ENCODE results near the gene PROX2.

PROX2 gene

GRCh38 chr14:74832849-74833248, 43.1 kb downstream of the PROX2 start:
- DNase-seq (ENCODE audit: low read depth): no peak
- no peak overlapping the region for H3K4me3 ChIP-seq (ENCODE audit: low read depth, low read length)
- no peak for TF ChIP-seq MAX (IDR thresholded peaks at IDR 0.05; ENCODE audit: low read depth, low read length)
- TF ChIP-seq MYC (IDR thresholded peaks at IDR 0.05; ENCODE audit: low read depth, low read length): no peak
- TF ChIP-seq POLR2A (IDR thresholded peaks at IDR 0.05; ENCODE audit: extremely low read depth, insufficient read length): no peak
- no peak for TF ChIP-seq CTCF (IDR thresholded peaks at IDR 0.05; ENCODE audit: low read depth, low read length)

- no peak for DNase-seq (ENCODE audit: low read depth)
- no peak overlapping the region for H3K4me3 ChIP-seq (ENCODE audit: low read depth, low read length)
- no peak for TF ChIP-seq POLR2A (IDR thresholded peaks at IDR 0.05; ENCODE audit: extremely low read depth, insufficient read length)
- TF ChIP-seq MYC (IDR thresholded peaks at IDR 0.05; ENCODE audit: low read depth, low read length): no peak
- no peak for TF ChIP-seq CTCF (IDR thresholded peaks at IDR 0.05; ENCODE audit: low read depth, low read length)
- no peak for TF ChIP-seq MAX (IDR thresholded peaks at IDR 0.05; ENCODE audit: low read depth, low read length)
Measured at GRCh38 chr14:74829251-74829650, 46.7 kb downstream of the PROX2 start.

- TF ChIP-seq CTCF (IDR thresholded peaks at IDR 0.05; ENCODE audit: low read depth, low read length) (no peak), MAX (IDR thresholded peaks at IDR 0.05; ENCODE audit: low read depth, low read length) (no peak), POLR2A (IDR thresholded peaks at IDR 0.05; ENCODE audit: extremely low read depth, insufficient read length) (no peak), MYC (IDR thresholded peaks at IDR 0.05; ENCODE audit: low read depth, low read length) (no peak)
- H3K4me3 ChIP-seq (ENCODE audit: low read depth, low read length): no peak overlapping the region
- DNase-seq (ENCODE audit: low read depth): no peak
Measured at GRCh38 chr14:74826574-74826973, 49.4 kb downstream of the PROX2 start.

Data from NB4 (cell line).